Gastrocnemius medialis (tissue), 4 donors: ENCODE data around the gene FRMD6. TPM values are rescaled to one million over a fixed set of nuclear protein-coding genes. Genes with fewer than 3 reads are reported as not detected.

ENCODE experiments used
- ATAC-seq, 2 donors: fragments of 150-250 bp; one replicate each; pipeline ENCODE4 v1.9.1; 2016
- DNase-seq, 2 donors: peaks; one replicate each; pipeline ENCODE4 v3.0.0-alpha.2; 2019
- H3K27ac ChIP-seq, 4 donors: fragments of 200-600 bp; sonication (generic); 1 replicate in 1 of 4; 2 replicates in 3 of 4; pipeline ENCODE4 v1.5.1; 2016 to 2018; ENCODE audit warnings: mild to moderate bottlenecking in 2 of 4, moderate library complexity in 1 of 4
- H3K27me3 ChIP-seq, 3 donors: fragments of 200-600 bp; sonication (generic) in 2 of 3; 1 replicate in 1 of 3; 2 replicates in 2 of 3; pipeline versions ENCODE4 v1.5.1 to v1.6.0; 2016 to 2019; ENCODE audit warnings: mild to moderate bottlenecking in 1 of 3, moderate library complexity in 1 of 3
- H3K36me3 ChIP-seq, 2 donors: fragments of 200-600 bp; sonication (generic) in 1 of 2; one replicate each; pipeline ENCODE4 v1.5.1; 2017 to 2018
- H3K4me1 ChIP-seq, 2 donors: fragments of 200-600 bp; sonication (generic) in 1 of 2; one replicate each; pipeline ENCODE4 v1.5.1; 2016 to 2017; ENCODE audit warnings: mild to moderate bottlenecking in 2 of 2
- H3K4me3 ChIP-seq, 4 donors: fragments of 200-600 bp; sonication (generic) in 3 of 4; 1 replicate in 1 of 4; 2 replicates in 3 of 4; pipeline ENCODE4 v1.5.1; 2016 to 2019; ENCODE audit warnings: mild to moderate bottlenecking in 2 of 4
- H3K9me3 ChIP-seq, 3 donors: fragments of 200-600 bp; sonication (generic) in 2 of 3; 1 replicate in 1 of 3; 2 replicates in 2 of 3; pipeline ENCODE4 v1.5.1; 2016 to 2019
- POLR2A ChIP-seq, 2 donors: fragments of 450-650 bp; IDR thresholded peaks; one replicate each; pipeline ENCODE4 v1.6.1; 2017; ENCODE audit warnings: antibody characterized with exemption in 2 of 2, mild to moderate bottlenecking in 2 of 2, moderate library complexity in 2 of 2
- in situ Hi-C, 4 donors: fragments of 200-750 bp; cut with MboI; loops; one replicate each; pipeline versions ENCODE4 v1.15.0 to v1.8.0; 2017; ENCODE audit warnings: low sequenced_read_pairs in 4 of 4
- intact Hi-C: fragments of 100-400 bp; cut with DNase I; formaldehyde crosslinking; loops from one replicate; pipeline ENCODE4 v1.15.1; 2023; ENCODE audit warnings: low total_unique reads
- total RNA-seq, 4 donors: library from RNA; depleted of rRNA; stranded (reverse); fragments of >200 nt; gene quantifications; one replicate each; pipeline versions ENCODE4 v1.1.0 to v1.2.3, GENCODE V29; 2016
- TF ChIP-seq, protein P1 (sequence below), 5 experiments: fragments of 450-650 bp in 3 of 5; fragments of 200-600 bp in 2 of 5; sonication (generic) in 2 of 5; IDR thresholded peaks in 4 of 5; conservative IDR thresholded peaks in 1 of 5; 1 replicate in 4 of 5; 2 replicates in 1 of 5; pipeline ENCODE4 v1.5.1; 2016 to 2019; ENCODE audit warnings: antibody characterized with exemption in 5 of 5, mild to moderate bottlenecking in 3 of 5, moderate library complexity in 3 of 5

Gene FRMD6
- total RNA-seq, 4 donors from 2014 or later, result 6.7 to 15.9 (median 13.0) TPM

DNA sequence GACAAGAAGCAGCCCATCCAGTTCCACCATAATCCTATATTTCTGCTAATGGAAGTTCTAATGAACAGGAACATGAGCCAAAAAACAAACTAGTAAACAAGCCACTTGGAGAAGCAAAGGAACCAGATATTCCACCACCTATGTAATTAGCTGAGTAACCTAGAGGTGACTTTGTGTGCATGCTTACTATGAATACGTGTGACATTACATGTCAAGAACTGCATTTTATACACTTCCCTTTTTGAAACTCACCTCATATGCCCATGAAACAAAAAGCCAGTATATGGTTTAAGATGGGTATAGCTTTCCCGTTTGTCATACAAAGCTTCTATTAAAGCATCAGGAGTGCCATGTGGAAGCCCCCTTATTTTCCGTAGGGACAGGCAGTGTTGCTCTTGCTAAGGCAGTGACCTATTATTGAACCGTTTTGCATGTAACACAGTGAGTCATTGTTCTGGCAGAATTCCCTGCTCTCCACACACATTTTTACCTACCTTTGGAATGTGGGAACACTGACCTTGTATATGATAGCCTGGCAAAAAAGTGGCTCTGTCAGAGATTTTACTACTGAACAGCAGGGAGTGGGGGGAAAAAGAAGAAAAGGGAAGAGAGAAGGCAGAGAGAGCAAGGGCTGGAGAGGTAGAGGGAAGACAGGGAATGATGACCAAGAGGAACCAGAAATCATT is 34.8 kb upstream of the FRMD6 start:
- H3K36me3 ChIP-seq, result no peaks in the 10 kb centered on the region
- H3K4me1 ChIP-seq, result peaks cover 0 to 4% of the 10 kb centered on the region in 2 donors
- in situ Hi-C loops, result no loop called here
- TF ChIP-seq, protein P1, sequence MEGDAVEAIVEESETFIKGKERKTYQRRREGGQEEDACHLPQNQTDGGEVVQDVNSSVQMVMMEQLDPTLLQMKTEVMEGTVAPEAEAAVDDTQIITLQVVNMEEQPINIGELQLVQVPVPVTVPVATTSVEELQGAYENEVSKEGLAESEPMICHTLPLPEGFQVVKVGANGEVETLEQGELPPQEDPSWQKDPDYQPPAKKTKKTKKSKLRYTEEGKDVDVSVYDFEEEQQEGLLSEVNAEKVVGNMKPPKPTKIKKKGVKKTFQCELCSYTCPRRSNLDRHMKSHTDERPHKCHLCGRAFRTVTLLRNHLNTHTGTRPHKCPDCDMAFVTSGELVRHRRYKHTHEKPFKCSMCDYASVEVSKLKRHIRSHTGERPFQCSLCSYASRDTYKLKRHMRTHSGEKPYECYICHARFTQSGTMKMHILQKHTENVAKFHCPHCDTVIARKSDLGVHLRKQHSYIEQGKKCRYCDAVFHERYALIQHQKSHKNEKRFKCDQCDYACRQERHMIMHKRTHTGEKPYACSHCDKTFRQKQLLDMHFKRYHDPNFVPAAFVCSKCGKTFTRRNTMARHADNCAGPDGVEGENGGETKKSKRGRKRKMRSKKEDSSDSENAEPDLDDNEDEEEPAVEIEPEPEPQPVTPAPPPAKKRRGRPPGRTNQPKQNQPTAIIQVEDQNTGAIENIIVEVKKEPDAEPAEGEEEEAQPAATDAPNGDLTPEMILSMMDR (IDR thresholded peaks at IDR 0.05 in 4 of 5, conservative IDR thresholded peaks at IDR 0.05 in 1 of 5), result no peak
- TF ChIP-seq POLR2A (IDR thresholded peaks at IDR 0.05), result no peak
- no peak for DNase-seq
- H3K4me3 ChIP-seq, result no peak overlapping the region
- no peak for ATAC-seq
- H3K9me3 ChIP-seq, result no peaks in the 10 kb centered on the region
- intact Hi-C loops, result no loop called here
- no peak overlapping the region for H3K27ac ChIP-seq
- H3K27me3 ChIP-seq, result no peaks in the 10 kb centered on the region

DNA sequence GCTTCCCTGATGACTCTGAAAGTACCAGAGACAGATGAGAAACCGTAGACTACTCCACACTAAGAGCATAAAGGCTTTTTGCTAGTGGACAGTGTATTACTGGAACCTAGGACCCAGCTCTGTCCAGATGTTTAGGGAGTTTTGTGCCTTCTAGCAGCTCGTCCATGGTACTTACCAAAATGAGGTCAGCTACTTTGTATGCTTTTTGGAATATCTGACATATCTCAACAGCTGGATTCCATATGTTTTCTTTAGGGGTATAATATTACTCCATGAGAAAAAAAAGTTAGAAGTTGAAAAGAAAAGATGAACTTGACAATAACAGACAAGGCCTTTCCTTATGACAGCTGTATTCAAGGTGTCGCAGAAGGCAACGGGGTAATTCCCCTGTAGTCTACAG is 32.1 kb upstream of the FRMD6 start:
- intact Hi-C loops, result no loop called here
- in situ Hi-C loops, result no loop called here
- no peak overlapping the region for H3K27ac ChIP-seq
- ATAC-seq (no peak), DNase-seq (no peak)
- no peaks in the 10 kb centered on the region for H3K36me3 ChIP-seq
- H3K9me3 ChIP-seq, result no peaks in the 10 kb centered on the region
- H3K4me1 ChIP-seq, result peaks cover 0 to 4% of the 10 kb centered on the region in 2 donors
- TF ChIP-seq, protein P1 (IDR thresholded peaks at IDR 0.05 in 4 of 5, conservative IDR thresholded peaks at IDR 0.05 in 1 of 5), result no peak
- TF ChIP-seq POLR2A (IDR thresholded peaks at IDR 0.05), result no peak
- H3K4me3 ChIP-seq, result no peak overlapping the region
- no peaks in the 10 kb centered on the region for H3K27me3 ChIP-seq

DNA sequence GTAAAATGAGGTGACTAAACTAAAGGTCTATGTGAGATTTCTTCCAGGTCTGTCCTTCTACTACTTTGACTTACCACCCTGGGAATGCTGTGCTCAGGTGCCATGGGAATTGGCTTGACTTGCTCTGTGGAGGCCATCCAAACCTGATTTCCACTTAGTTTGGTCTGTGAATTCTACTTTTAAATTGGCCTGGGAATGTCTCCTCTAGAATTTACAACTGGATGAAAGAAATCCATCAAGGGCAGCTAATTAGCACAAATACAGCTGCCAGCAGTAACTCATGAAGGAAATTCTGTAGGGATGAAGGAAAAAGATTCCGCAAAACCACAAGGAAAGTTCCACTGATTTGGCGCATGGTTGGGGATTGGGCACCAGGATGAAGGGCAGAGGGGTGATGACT is 31.7 kb upstream of the FRMD6 start:
- H3K9me3 ChIP-seq, result no peaks in the 10 kb centered on the region
- TF ChIP-seq, protein P1 (IDR thresholded peaks at IDR 0.05 in 4 of 5, conservative IDR thresholded peaks at IDR 0.05 in 1 of 5), result no peak
- TF ChIP-seq POLR2A (IDR thresholded peaks at IDR 0.05), result no peak
- no peak overlapping the region for H3K4me3 ChIP-seq
- H3K27ac ChIP-seq, result no peak overlapping the region
- ATAC-seq, result no peak
- in situ Hi-C loops (no loop called here), intact Hi-C loops (no loop called here)
- H3K27me3 ChIP-seq, result no peaks in the 10 kb centered on the region
- DNase-seq, result no peak
- peaks cover 0 to 4% of the 10 kb centered on the region in 2 donors for H3K4me1 ChIP-seq
- no peaks in the 10 kb centered on the region for H3K36me3 ChIP-seq

DNA sequence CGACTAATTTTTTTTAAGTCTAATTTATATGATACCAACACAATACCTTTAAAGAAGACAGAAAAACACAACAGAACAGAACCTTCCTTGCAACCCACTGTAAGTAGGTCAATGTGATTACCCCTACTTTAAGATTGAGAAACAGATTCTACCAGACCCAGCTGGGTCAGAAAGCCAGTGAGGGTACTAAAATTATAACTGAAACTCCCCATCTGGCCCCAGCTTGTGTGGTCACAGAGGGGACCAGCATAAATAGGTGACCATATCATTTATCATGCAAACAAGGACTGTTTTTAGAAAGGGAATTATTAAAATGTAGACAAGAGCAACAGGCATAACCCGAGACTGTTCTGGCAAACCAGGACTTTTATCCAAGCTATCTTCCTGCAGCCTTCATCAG is 30.1 kb upstream of the FRMD6 start:
- H3K27ac ChIP-seq, result no peak overlapping the region
- ATAC-seq (no peak), DNase-seq (no peak)
- intact Hi-C loops, result no loop called here
- H3K4me1 ChIP-seq, result peaks cover 0 to 4% of the 10 kb centered on the region in 2 donors
- H3K36me3 ChIP-seq, result no peaks in the 10 kb centered on the region
- no peaks in the 10 kb centered on the region for H3K27me3 ChIP-seq
- TF ChIP-seq, protein P1 (IDR thresholded peaks at IDR 0.05 in 4 of 5, conservative IDR thresholded peaks at IDR 0.05 in 1 of 5), result no peak
- TF ChIP-seq POLR2A (IDR thresholded peaks at IDR 0.05), result no peak
- in situ Hi-C loops, result no loop called here
- H3K9me3 ChIP-seq, result no peaks in the 10 kb centered on the region
- H3K4me3 ChIP-seq, result no peak overlapping the region

DNA sequence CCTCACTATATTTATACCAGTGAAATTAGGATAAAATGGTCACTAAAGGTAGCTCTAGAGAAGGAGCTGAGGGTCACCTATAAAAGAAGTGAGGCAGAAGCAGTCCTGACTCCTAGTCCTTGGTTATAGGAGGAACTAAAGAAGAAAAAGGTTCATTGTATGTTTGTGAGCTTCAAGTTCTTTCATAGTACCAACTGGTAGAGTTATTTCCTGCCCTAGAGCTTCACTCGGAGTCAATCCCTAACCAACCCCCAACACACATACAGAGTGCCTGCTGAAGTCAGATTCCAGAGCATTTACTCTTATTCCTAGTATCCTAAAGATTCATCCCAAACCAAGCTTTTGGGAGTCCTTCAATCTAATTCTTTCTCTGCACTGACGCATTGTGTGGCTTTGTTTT is 29.3 kb upstream of the FRMD6 start:
- no peaks in the 10 kb centered on the region for H3K27me3 ChIP-seq
- ATAC-seq (no peak), DNase-seq (no peak)
- in situ Hi-C loops, result no loop called here
- TF ChIP-seq POLR2A (IDR thresholded peaks at IDR 0.05), result no peak
- TF ChIP-seq, protein P1 (IDR thresholded peaks at IDR 0.05 in 4 of 5, conservative IDR thresholded peaks at IDR 0.05 in 1 of 5), result no peak
- no peak overlapping the region for H3K4me3 ChIP-seq
- no peaks in the 10 kb centered on the region for H3K4me1 ChIP-seq
- intact Hi-C loops, result no loop called here
- H3K9me3 ChIP-seq, result no peaks in the 10 kb centered on the region
- no peak overlapping the region for H3K27ac ChIP-seq
- H3K36me3 ChIP-seq, result no peaks in the 10 kb centered on the region
